WERI-Rb-1 (cell line): ENCODE data around the gene VPS35.

ENCODE experiments used
- DNase-seq: peaks from one replicate; pipeline ENCODE4 v3.0.0-alpha.2; 2020
- H3K27ac ChIP-seq: fragments of 250-450 bp; sonication (Bioruptor Pico); 2 replicates; pipeline ENCODE4 v1.5.1; 2020; ENCODE audit warnings: mild to moderate bottlenecking, moderate library complexity
- H3K27me3 ChIP-seq: fragments of 250-450 bp; sonication (Bioruptor Pico); 2 replicates; pipeline ENCODE4 v1.5.1; 2021; ENCODE audit warnings: mild to moderate bottlenecking, low read depth, moderate library complexity; ENCODE audit not compliant: insufficient read depth, severe bottlenecking
- H3K36me3 ChIP-seq: fragments of 250-450 bp; sonication (Bioruptor Pico); 2 replicates; pipeline ENCODE4 v1.5.1; 2020; ENCODE audit warnings: mild to moderate bottlenecking, moderate library complexity
- H3K4me3 ChIP-seq: 2 replicates; pipeline ENCODE4 v1.5.1; 2011; ENCODE audit warnings: low read depth, mild to moderate bottlenecking, control low read depth, low read length
- H3K9me3 ChIP-seq: fragments of 250-450 bp; sonication (Bioruptor Pico); 2 replicates; pipeline ENCODE4 v1.5.1; 2021; ENCODE audit warnings: mild to moderate bottlenecking, moderate library complexity; ENCODE audit not compliant: severe bottlenecking
- CTCF ChIP-seq: IDR thresholded peaks from 2 replicates; pipeline ENCODE4 v1.5.1; 2011; ENCODE audit warnings: low read depth, mild to moderate bottlenecking, control low read depth, inconsistent platforms, low read length

The VPS35 gene

DNA sequence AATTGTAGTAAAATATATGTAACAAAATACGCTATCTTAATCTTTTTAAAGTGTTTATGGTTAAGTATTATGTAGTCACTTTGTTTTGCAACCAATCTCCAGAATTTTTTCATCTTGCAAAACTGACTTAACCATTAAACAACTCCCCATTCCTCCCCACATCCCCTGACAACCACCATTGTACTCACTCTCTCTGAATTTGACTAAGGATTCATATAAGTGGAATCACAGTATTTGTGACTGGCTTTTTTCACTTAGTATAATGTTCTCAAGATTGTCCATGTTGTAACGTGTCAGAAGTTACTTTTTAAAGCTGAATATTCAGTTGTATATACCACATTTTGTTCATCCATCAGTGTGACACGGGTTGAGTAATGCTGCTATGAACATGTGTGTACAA is 11.1 kb upstream of the VPS35 start:
- H3K36me3 ChIP-seq: peaks cover 47% of the 10 kb centered on the region
- H3K27ac ChIP-seq: no peak overlapping the region
- H3K27me3 ChIP-seq: no peaks in the 10 kb centered on the region
- H3K4me3 ChIP-seq: no peak overlapping the region
- no peak for TF ChIP-seq CTCF
- DNase-seq: no peak
- no peaks in the 10 kb centered on the region for H3K9me3 ChIP-seq

DNA sequence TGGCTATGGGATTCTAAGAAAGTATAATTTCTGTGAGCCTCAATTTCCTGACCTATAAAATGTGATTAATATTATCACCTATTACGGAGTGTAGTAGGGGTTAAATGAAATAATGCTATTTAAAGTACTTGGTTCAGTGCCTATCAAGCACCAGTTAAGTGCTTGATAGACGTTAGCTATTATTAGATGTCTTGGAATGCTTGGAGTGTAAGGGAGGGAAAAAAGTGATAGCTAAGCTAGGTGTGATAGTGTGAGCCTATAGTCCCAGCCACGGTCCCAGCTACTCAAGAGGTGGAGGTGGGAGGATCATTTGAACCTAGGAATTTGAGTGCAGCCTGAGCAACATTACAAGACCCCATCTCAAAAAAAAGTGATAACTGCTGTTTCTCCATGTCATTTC is 8.0 kb upstream of the VPS35 start:
- TF ChIP-seq CTCF: no peak
- no peak for DNase-seq
- Histone ChIP-seq H3K36me3 (peaks cover 64% of the 10 kb centered on the region), H3K27me3 (no peaks in the 10 kb centered on the region), H3K4me3 (no peak overlapping the region), H3K9me3 (no peaks in the 10 kb centered on the region), H3K27ac (no peak overlapping the region)

GRCh38 chr16:46695937-46696336 is 7.0 kb upstream of the VPS35 start:
- Histone ChIP-seq H3K27me3 (no peaks in the 10 kb centered on the region), H3K36me3 (peaks cover 74% of the 10 kb centered on the region), H3K4me3 (no peak overlapping the region), H3K9me3 (no peaks in the 10 kb centered on the region), H3K27ac (no peak overlapping the region)
- no peak for TF ChIP-seq CTCF
- no peak for DNase-seq

GRCh38 chr16:46693598-46693997 is 4.6 kb upstream of the VPS35 start:
- H3K9me3 ChIP-seq: no peaks in the 10 kb centered on the region
- H3K36me3 ChIP-seq: peaks cover 62% of the 10 kb centered on the region
- TF ChIP-seq CTCF: no peak
- H3K4me3 ChIP-seq: no peak overlapping the region
- DNase-seq: no peak
- peak overlapping the region; percentile 53 for H3K27ac ChIP-seq
- no peaks in the 10 kb centered on the region for H3K27me3 ChIP-seq

DNA sequence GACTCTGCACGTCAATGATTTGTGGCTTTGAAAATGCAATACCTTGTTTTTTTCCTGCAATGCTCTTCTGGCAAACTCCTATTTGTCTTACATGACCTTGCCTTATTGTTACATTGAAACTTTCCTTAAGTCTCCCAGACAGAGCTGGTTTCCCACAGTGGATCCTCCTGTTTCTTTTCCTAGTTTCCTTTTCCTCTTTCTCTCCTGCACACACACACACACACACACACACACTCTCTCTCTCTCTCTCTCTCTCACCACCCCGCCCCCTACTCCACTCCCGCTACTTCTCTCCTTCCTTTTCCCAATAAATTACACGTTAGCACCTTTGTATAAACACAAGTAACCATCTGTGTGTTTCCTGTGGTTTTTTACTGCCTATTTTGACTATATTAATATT is 2.7 kb upstream of the VPS35 start:
- no peaks in the 10 kb centered on the region for H3K27me3 ChIP-seq
- no peak overlapping the region for H3K27ac ChIP-seq
- no peak overlapping the region for H3K4me3 ChIP-seq
- no peaks in the 10 kb centered on the region for H3K9me3 ChIP-seq
- no peak for DNase-seq
- peaks cover 50% of the 10 kb centered on the region for H3K36me3 ChIP-seq
- no peak for TF ChIP-seq CTCF
